Aorta (tissue), 5 donors: ENCODE results near the gene CSF2. TPM values are rescaled to one million over a fixed set of nuclear protein-coding genes. Genes with fewer than 3 reads are reported as not detected.
"Not testable (repeated sequence)": the region's sequence is repeated elsewhere in the genome, so short reads cannot be mapped to it uniquely, and the experiment has no call there.

Source experiments
- ATAC-seq: fragments of 200-7000 bp; cut with Tn5 transposase; one replicate; pipeline ENCODE4 v1.9.1; 2022; ENCODE audit warnings: moderate library complexity; ENCODE audit not compliant: low FRiP score
- DNase-seq, 2 donors: peaks; one replicate each; pipeline ENCODE4 v3.0.0-alpha.2; 2020
- H3K27ac ChIP-seq, 2 donors: one replicate each; pipeline ENCODE4 v1.5.1; 2013; ENCODE audit warnings: low read length in 2 of 2, mild to moderate bottlenecking in 2 of 2, moderate library complexity in 2 of 2, control low read depth in 1 of 2, inconsistent platforms in 1 of 2, low read depth in 1 of 2
- H3K27me3 ChIP-seq, 2 donors: one replicate each; pipeline ENCODE4 v1.6.1; 2013; ENCODE audit warnings: control low read depth in 1 of 2, low read length in 1 of 2, mild to moderate bottlenecking in 1 of 2, moderate library complexity in 1 of 2; ENCODE audit not compliant: insufficient read depth in 2 of 2, control insufficient read depth in 1 of 2
- H3K36me3 ChIP-seq, 2 donors: one replicate each; pipeline ENCODE4 v1.6.1; 2013; ENCODE audit warnings: control low read depth in 1 of 2, low read length in 1 of 2, mild to moderate bottlenecking in 1 of 2; ENCODE audit not compliant: insufficient read depth in 2 of 2, control insufficient read depth in 1 of 2
- H3K4me1 ChIP-seq, 2 donors: one replicate each; pipeline ENCODE4 v1.6.1; 2013; ENCODE audit warnings: low read length in 2 of 2, control low read depth in 1 of 2, mild to moderate bottlenecking in 1 of 2, moderate library complexity in 1 of 2; ENCODE audit not compliant: insufficient read depth in 2 of 2, control insufficient read depth in 1 of 2
- H3K4me3 ChIP-seq, 2 donors: one replicate each; pipeline ENCODE4 v1.5.1; 2013; ENCODE audit warnings: low read length in 2 of 2, control low read depth in 1 of 2, mild to moderate bottlenecking in 1 of 2
- H3K9me3 ChIP-seq: one replicate; pipeline ENCODE4 v1.6.1; 2013; ENCODE audit warnings: mild to moderate bottlenecking, low read length; ENCODE audit not compliant: control insufficient read depth
- WGBS, 2 donors: extraction: QIAGEN DNeasy Blood & Tissue Kit; methylation state at CpG; one replicate each; pipeline ENCODE4 v1.1.7; 2013; 5-methylcytosine and 5-hydroxymethylcytosine counted together
- intact Hi-C, 2 donors: fragments of 100-400 bp; cut with DNase I; formaldehyde crosslinking; loops; one replicate each; pipeline versions ENCODE4 v1.14.2 to v1.15.0; 2022
- polyA plus RNA-seq, 2 donors: library from polyadenylated mRNA; stranded (reverse); fragments of 200-250 nt; gene quantifications; one replicate each; pipeline ENCODE4 v1.2.3, GENCODE V29; 2013
- total RNA-seq, 2 donors: library from RNA; stranded (reverse); fragmentation: NEBNext Ultra II Directional; extraction: Animal tissue kit (Norgen Biotek cat#: 25700); gene quantifications; one replicate each; pipeline ENCODE4 v1.2.1, GENCODE V29; 2021
- donor health status: healthy with polysubstance abuse.
- donor health status: Bipolar disorder and iron deficiency.
- donor health status: DM: no; HTN: no; CAD: no.
- donor health status: DM: no; HTN: no; CAD: no.
- donor health status: DM: yes; HTN: yes; CAD: no.

The CSF2 gene
- total and polyA plus RNA-seq, 4 donors = 0.51 TPM; not detected in 3

DNA sequence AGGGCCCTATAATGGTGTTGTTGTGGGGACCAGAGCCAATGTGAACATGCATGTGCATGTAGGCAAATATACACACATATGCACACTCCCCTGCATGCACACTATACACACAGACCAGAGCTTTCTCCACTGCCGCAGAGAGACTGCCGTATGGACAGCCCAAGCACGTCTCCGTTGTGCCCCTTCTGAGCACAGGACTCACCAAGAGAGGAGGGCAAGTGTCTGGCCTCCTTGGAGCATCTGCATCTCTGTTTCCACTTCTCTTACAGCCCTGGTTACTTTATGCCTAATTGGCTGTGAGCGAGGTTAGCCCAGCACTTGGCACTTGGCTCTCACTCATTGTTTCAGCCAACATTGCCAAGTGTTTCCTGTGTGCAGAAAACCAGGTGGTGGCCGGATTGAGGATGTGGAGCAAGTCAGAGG lies 30.4 kb downstream of the CSF2 start:
- H3K27me3 ChIP-seq = no peaks in the 10 kb centered on the region
- H3K9me3 ChIP-seq = no peaks in the 10 kb centered on the region
- H3K4me1 ChIP-seq = peaks cover 0 to 6% of the 10 kb centered on the region in 2 donors
- DNase-seq (no peak), ATAC-seq (peak; percentile 36)
- intact Hi-C loops = no loop called here
- H3K36me3 ChIP-seq = no peaks in the 10 kb centered on the region
- H3K27ac ChIP-seq = peak overlapping the region in 1 of 2 donors; percentile 23
- 61 to 62% methylated on average over 6 of the region's 6 CpGs for WGBS, 2 donors
- no peak overlapping the region for H3K4me3 ChIP-seq

DNA sequence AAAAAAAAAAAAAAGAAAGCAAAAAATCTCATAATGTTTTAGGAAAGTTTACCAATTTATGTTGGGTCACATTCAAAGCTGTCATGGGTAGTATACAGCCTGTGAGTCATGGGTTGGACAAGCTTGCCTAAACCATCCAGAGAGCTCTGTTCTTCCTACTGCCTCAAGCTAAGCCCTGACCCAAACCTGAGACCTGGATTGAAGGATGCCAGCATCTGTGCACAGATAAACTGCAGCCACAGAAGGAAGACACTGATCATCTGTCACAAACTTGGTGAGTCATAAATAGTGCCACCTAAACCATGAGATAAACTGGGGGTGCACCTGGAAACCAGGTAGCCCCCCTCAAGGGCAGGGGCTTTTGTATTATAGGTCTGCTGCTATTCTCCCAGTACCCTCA lies 31.0 kb downstream of the CSF2 start:
- H3K4me1 ChIP-seq = peaks cover 0 to 6% of the 10 kb centered on the region in 2 donors

DNA sequence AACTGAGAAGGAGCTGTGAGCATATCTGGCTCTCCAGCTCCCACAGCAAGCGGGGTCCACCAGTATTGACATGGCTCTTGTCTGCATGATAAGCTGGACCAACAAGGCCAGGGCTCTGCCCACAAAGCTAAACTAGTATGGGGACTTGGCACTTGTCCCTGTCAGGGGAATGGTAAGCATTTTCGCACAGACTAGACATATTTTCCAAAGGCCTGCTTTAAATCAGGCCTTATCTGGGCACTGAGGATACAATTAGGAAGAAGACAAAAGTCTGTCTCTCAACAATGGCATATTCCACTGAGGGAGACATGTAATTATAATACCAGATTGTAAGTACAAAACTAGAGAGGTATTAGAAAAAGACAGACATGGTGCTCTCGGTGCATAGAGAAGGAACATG lies 32.1 kb downstream of the CSF2 start:
- peaks cover 0 to 6% of the 10 kb centered on the region in 2 donors for H3K4me1 ChIP-seq
- no peak for ATAC-seq
- no peaks in the 10 kb centered on the region for H3K36me3 ChIP-seq
- no peak overlapping the region for H3K27ac ChIP-seq
- H3K9me3 ChIP-seq = no peaks in the 10 kb centered on the region
- intact Hi-C loops = no loop called here
- no peak overlapping the region for H3K4me3 ChIP-seq
- DNase-seq = no peak
- 64 to 65% methylated on average over 3 of the region's 3 CpGs for WGBS, 2 donors
- no peaks in the 10 kb centered on the region for H3K27me3 ChIP-seq

More for the DNA sequence above, 31.0 kb downstream of the CSF2 start:
- H3K4me3 ChIP-seq = no peak overlapping the region
- peak; percentile 67 for ATAC-seq
- no peak for DNase-seq
- no peaks in the 10 kb centered on the region for H3K27me3 ChIP-seq
- H3K9me3 ChIP-seq = no peaks in the 10 kb centered on the region
- peak overlapping the region in 1 of 2 donors; percentile 17 for H3K27ac ChIP-seq
- intact Hi-C loops = no loop called here
- no peaks in the 10 kb centered on the region for H3K36me3 ChIP-seq

DNA sequence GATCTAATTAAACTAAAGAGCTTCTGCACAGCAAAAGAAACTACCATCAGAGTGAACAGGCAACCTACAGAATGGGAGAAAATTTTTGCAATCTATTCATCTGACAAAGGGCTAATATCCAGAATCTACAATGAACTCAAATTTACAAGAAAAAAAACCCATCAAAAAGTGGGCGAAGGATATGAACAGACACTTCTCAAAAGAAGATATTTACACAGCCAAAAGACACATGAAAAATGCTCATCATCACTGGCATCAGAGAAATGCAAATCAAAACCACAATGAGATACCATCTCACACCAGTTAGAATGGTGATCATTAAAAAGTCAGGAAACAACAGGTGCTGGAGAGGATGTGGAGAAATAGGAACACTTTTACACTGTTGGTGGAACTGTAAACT lies 34.9 kb downstream of the CSF2 start:
- H3K27ac ChIP-seq, H3K9me3 ChIP-seq, H3K27me3 ChIP-seq, H3K4me1 ChIP-seq, ATAC-seq, intact Hi-C loops, H3K4me3 ChIP-seq, DNase-seq, H3K36me3 ChIP-seq: not testable (repeated sequence)
- WGBS, 2 donors = 97 to 99% methylated on average over 1 of the region's 1 CpG

DNA sequence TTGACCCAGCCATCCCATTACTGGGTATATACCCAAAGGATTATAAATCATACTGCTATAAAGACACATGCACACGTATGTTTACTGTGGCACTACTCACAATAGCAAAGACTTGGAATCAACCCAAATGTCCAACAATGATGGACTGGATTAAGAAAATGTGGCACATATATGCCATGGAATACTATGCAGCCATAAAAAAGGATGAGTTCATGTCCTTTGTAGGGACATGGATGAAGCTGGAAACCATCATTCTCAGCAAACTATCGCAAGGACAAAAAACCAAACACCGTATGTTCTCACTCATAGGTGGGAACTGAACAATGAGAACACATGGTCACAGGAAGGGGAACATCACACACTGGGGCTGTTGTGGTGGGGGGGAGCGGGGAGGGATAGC lies 35.4 kb downstream of the CSF2 start:
- H3K4me3 ChIP-seq, DNase-seq, intact Hi-C loops, H3K27me3 ChIP-seq, H3K4me1 ChIP-seq, H3K9me3 ChIP-seq, ATAC-seq, H3K36me3 ChIP-seq, H3K27ac ChIP-seq: not testable (repeated sequence)
- 96 to 97% methylated on average over 3 to 4 of the region's 4 CpGs for WGBS, 2 donors

DNA sequence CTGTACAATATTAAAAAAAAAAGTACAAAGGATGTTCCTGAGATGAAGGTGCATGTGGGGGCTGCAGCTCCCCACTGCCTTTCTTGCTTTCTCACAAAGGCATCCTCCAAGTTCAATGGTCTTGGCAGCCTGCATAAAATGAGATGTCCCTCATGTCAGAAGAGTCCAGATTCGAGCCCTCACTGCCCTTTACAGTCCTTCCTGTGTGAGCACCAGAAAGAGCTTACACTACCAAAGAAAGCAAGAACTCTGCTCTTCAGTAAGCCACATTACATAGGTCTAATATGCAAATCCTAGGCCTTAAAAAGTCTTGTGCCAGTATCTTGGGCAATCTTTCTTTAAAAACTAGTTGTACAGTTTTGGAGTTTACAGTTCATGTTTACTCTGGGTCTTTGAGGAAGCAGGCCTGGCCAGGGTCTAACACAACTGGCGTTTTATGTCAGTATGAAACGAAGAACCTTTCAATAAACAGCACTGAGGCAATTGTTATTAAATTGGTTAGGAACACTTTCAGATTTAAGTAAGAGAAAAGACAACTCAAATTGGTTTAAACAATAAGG lies 36.0 kb downstream of the CSF2 start:
- intact Hi-C loops = no loop called here
- DNase-seq (no peak), ATAC-seq (no peak)
- Histone ChIP-seq H3K27ac (no peak overlapping the region), H3K36me3 (no peaks in the 10 kb centered on the region), H3K27me3 (no peaks in the 10 kb centered on the region), H3K4me1 (no peaks in the 10 kb centered on the region), H3K4me3 (no peak overlapping the region), H3K9me3 (no peaks in the 10 kb centered on the region)
- WGBS, 2 donors = 85 to 91% methylated on average over 3 of the region's 3 CpGs

DNA sequence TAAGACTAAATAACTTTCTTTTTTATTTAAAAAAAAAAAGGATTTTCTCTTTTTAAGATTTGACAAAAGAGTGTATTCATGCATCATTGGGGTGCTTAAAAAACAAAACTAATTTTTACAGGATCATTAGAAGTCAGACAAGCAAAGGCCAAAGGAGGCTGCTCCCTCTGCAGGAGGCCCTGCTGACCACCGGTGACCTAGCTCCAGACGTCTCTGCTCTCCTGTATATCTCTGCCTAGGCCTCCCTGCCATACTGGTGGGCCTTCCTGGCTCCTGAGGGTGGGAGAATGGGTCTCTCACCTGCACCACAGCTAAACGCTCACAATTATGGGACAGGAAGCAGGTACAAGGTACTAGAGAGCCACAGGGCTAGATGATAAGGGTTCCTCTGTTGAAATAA lies 36.6 kb downstream of the CSF2 start:
- DNase-seq (no peak), ATAC-seq (no peak)
- H3K27ac ChIP-seq = no peak overlapping the region
- no peaks in the 10 kb centered on the region for H3K9me3 ChIP-seq
- no peak overlapping the region for H3K4me3 ChIP-seq
- no peaks in the 10 kb centered on the region for H3K4me1 ChIP-seq
- WGBS, 2 donors = 87 to 92% methylated on average over 3 of the region's 3 CpGs
- intact Hi-C loops = no loop called here
- no peaks in the 10 kb centered on the region for H3K36me3 ChIP-seq
- no peaks in the 10 kb centered on the region for H3K27me3 ChIP-seq

DNA sequence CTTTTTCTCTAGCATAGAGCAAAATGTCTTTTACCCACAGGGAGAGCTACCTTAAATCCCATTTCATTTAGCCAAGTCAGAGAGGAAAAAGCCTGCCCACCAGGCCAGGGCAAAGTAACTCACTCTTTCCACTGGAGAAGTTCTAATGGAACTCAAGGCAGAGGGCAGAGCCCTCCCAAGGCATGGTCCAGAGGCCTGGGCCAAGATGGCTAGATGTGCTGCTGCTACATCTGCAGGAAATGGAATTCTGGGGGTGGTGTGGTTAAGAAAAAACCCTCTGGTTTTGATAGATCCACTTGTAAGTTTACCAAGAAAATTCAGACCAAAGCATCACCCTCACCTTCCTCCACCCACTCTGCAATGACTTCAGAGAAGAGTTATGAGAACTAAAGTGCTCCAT lies 37.3 kb downstream of the CSF2 start:
- no peaks in the 10 kb centered on the region for H3K36me3 ChIP-seq
- H3K4me1 ChIP-seq = no peaks in the 10 kb centered on the region
- intact Hi-C loops = no loop called here
- H3K9me3 ChIP-seq = no peaks in the 10 kb centered on the region
- H3K27ac ChIP-seq = no peak overlapping the region
- ATAC-seq = no peak
- no peak overlapping the region for H3K4me3 ChIP-seq
- no peaks in the 10 kb centered on the region for H3K27me3 ChIP-seq
- DNase-seq = no peak

DNA sequence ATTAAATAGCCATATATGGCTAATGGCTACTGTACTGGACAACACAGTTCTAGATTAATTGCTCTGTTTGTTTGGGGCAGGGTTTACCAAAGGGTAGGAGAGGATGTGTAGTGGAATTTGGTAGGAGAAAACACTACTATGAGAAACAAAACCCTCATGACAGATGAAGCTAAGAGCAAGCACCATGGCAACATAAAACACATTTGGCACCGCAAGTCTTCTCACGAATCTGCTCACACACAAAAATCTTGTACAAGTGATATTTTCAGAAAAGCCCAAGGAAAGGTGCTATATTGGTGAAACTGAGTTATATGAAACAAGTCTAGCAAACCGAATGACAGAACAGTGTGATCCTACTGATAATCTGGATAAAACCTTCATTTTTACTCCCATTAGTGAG lies 38.5 kb downstream of the CSF2 start:
- H3K9me3 ChIP-seq = no peaks in the 10 kb centered on the region
- DNase-seq = no peak
- H3K27ac ChIP-seq = no peak overlapping the region
- no peaks in the 10 kb centered on the region for H3K36me3 ChIP-seq
- no peak for ATAC-seq
- intact Hi-C loops = no loop called here
- H3K4me1 ChIP-seq = no peaks in the 10 kb centered on the region
- WGBS, 2 donors = 77 to 83% methylated on average over 3 of the region's 3 CpGs
- no peak overlapping the region for H3K4me3 ChIP-seq
- H3K27me3 ChIP-seq = no peaks in the 10 kb centered on the region
